Spleen (tissue), 7 donors: Measurements from ENCODE around the gene MESP2.

Experiments used
- POLR2A ChIP-seq, 3 donors: fragments of 450-650 bp; IDR thresholded peaks; one replicate each; pipeline ENCODE4 v1.5.1; 2017; ENCODE audit warnings: antibody characterized with exemption in 3 of 3, mild to moderate bottlenecking in 1 of 3
- POLR2AphosphoS5 ChIP-seq, 3 donors: sonication (generic); formaldehyde crosslinking; IDR thresholded peaks; one replicate each; pipeline ENCODE4 v1.5.1; 2017; ENCODE audit warnings: antibody characterized with exemption in 3 of 3
- TF ChIP-seq, protein P1 (sequence below), 11 experiments: fragments of 200-600 bp in 7 of 11; fragments of 450-650 bp in 4 of 11; sonication (generic) in 4 of 11; IDR thresholded peaks in 8 of 11; conservative IDR thresholded peaks in 3 of 11; 1 replicate in 7 of 11; 2 replicates in 4 of 11; pipeline versions ENCODE4 v1.4.0 to v1.8.0; 2016 to 2021; ENCODE audit warnings: antibody characterized with exemption in 11 of 11, inconsistent platforms in 4 of 11, mild to moderate bottlenecking in 1 of 11
- donor health status: DM: no; HTN: no; CAD: no; lungs with moderate emphysema.
- donor health status: DM: no; HTN: no; CAD: no.
- donor health status: DM: no; HTN: no; CAD: no.

DNA sequence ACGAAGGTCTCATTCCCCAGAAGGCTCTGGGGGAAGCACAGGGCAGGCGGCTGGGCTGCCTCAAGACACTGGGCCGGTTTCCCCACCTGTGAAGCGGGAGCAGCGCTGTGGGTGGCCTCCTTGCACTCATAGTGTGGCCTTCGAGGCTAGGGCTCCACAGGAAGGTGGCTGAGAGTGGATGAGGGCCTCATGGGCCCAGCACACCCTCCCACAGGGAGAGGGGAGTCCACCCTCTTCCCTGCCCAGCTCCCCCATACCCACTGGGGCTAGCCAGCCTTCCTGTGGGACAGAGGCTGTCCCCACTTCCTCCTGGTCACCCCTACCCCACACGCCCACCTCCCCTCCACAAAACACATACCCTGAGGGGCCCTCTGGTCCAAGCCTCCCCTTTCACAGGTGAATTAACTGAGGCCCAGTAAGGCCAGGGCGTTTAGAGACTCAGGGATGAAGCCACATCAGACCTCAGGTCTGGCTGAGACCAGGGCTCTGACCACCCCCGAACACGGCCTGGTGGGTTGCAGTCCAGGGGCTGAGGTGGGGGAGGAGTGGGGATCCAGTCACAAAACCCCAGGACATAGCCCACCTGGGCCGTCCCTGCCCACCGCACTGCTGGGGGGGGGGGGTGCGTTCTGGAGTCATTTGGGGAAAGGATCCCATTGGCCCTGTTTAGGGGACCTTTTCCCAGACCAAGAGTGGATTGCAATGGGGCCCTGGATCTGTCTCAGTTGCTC is 37.4 kb downstream of the MESP2 start:
- TF ChIP-seq POLR2A (IDR thresholded peaks at IDR 0.05) (no peak), POLR2AphosphoS5 (IDR thresholded peaks at IDR 0.05) (no peak)
- TF ChIP-seq, protein P1, sequence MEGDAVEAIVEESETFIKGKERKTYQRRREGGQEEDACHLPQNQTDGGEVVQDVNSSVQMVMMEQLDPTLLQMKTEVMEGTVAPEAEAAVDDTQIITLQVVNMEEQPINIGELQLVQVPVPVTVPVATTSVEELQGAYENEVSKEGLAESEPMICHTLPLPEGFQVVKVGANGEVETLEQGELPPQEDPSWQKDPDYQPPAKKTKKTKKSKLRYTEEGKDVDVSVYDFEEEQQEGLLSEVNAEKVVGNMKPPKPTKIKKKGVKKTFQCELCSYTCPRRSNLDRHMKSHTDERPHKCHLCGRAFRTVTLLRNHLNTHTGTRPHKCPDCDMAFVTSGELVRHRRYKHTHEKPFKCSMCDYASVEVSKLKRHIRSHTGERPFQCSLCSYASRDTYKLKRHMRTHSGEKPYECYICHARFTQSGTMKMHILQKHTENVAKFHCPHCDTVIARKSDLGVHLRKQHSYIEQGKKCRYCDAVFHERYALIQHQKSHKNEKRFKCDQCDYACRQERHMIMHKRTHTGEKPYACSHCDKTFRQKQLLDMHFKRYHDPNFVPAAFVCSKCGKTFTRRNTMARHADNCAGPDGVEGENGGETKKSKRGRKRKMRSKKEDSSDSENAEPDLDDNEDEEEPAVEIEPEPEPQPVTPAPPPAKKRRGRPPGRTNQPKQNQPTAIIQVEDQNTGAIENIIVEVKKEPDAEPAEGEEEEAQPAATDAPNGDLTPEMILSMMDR (IDR thresholded peaks at IDR 0.05 in 8 of 11, conservative IDR thresholded peaks at IDR 0.05 in 3 of 11), result no peak
